Transverse colon (tissue), 4 donors: ENCODE measurements around the gene CDC42EP1. TPM values are rescaled to one million over a fixed set of nuclear protein-coding genes. Genes with fewer than 3 reads are reported as not detected.

ENCODE experiments used
- DNase-seq: peaks from one replicate; pipeline ENCODE4 v3.0.0-alpha.2; 2019
- H3K27ac ChIP-seq, 4 donors: fragments of 200-600 bp; sonication (generic); 2 replicates each; pipeline ENCODE4 v1.5.1; 2016 to 2018; ENCODE audit warnings: inconsistent platforms in 4 of 4
- H3K27me3 ChIP-seq: fragments of 200-600 bp; sonication (generic); 2 replicates; pipeline ENCODE4 v1.5.1; 2017; ENCODE audit warnings: inconsistent platforms
- H3K36me3 ChIP-seq, 4 donors: fragments of 200-600 bp; sonication (generic); 2 replicates each; pipeline ENCODE4 v1.5.1; 2017 to 2019; ENCODE audit warnings: inconsistent platforms in 4 of 4
- H3K4me1 ChIP-seq, 4 donors: fragments of 200-600 bp; sonication (generic); 2 replicates each; pipeline ENCODE4 v1.5.1; 2017 to 2020; ENCODE audit warnings: inconsistent platforms in 4 of 4
- H3K4me3 ChIP-seq, 4 donors: fragments of 200-600 bp; sonication (generic); 1 replicate in 1 of 4; 2 replicates in 3 of 4; pipeline versions ENCODE4 v1.5.1 to v1.6.1; 2017 to 2019; ENCODE audit warnings: inconsistent platforms in 4 of 4
- H3K9me3 ChIP-seq, 2 donors: fragments of 200-600 bp; sonication (generic); 2 replicates each; pipeline ENCODE4 v1.5.1; 2017 to 2019; ENCODE audit warnings: inconsistent platforms in 2 of 2
- CTCF ChIP-seq, 5 experiments: fragments of 200-600 bp in 3 of 5; fragments of 450-650 bp in 2 of 5; sonication (generic) in 3 of 5; IDR thresholded peaks; 1 replicate in 2 of 5; 2 replicates in 3 of 5; pipeline ENCODE4 v1.5.1; 2016 to 2017; ENCODE audit warnings: antibody characterized with exemption in 5 of 5, inconsistent platforms in 3 of 5, mild to moderate bottlenecking in 2 of 5, moderate library complexity in 1 of 5
- EP300 ChIP-seq: sonication (generic); formaldehyde crosslinking; IDR thresholded peaks from one replicate; pipeline ENCODE4 v1.6.1; 2017; ENCODE audit warnings: antibody characterized with exemption, low read depth
- POLR2A ChIP-seq: fragments of 450-650 bp; IDR thresholded peaks from one replicate; pipeline ENCODE4 v1.6.1; 2016; ENCODE audit warnings: antibody characterized with exemption, mild to moderate bottlenecking, moderate library complexity
- POLR2AphosphoS5 ChIP-seq, 3 donors: sonication (generic); formaldehyde crosslinking; IDR thresholded peaks; one replicate each; pipeline ENCODE4 v1.6.1; 2016; ENCODE audit warnings: antibody characterized with exemption in 3 of 3
- WGBS, 2 donors: methylation state at CpG; one replicate each; pipeline ENCODE4 v1.1.5; 2018; ENCODE audit warnings: low coverage in 1 of 2; 5-methylcytosine and 5-hydroxymethylcytosine counted together
- in situ Hi-C, 4 donors: fragments of 200-750 bp; cut with MboI; loops; one replicate each; pipeline versions ENCODE4 v1.15.0 to v1.15.1; 2017; ENCODE audit warnings: low sequenced_read_pairs in 3 of 4, low pct_ligation_motif_present in 1 of 4, low pct_unique_long_range_greater_than_20kb in 1 of 4
- intact Hi-C: fragments of 100-400 bp; cut with DNase I; formaldehyde crosslinking; loops from one replicate; pipeline ENCODE4 v1.15.1; 2023; ENCODE audit warnings: low total_unique reads
- total RNA-seq, 4 donors: library from RNA; depleted of rRNA; stranded (reverse); fragments of >200 nt; gene quantifications; one replicate each; pipeline ENCODE4 v1.1.0, GENCODE V29; 2016

Gene CDC42EP1
- total RNA-seq, 4 donors from 2014 or later = 27.3 to 52.9 (median 28.9) TPM

- no peak for TF ChIP-seq CTCF (IDR thresholded peaks at IDR 0.05)
- no peak for TF ChIP-seq POLR2AphosphoS5 (IDR thresholded peaks at IDR 0.05)
- TF ChIP-seq POLR2A = no peak
- TF ChIP-seq EP300 = no peak
- Histone ChIP-seq H3K27me3 (no peaks in the 10 kb centered on the region), H3K36me3 (no peaks in the 10 kb centered on the region), H3K4me3 (no peak overlapping the region), H3K27ac (peak overlapping the region in 3 of 4 donors; percentile 30 to 48 (median 40)), H3K4me1 (peaks cover 0 to 25% (median 16%) of the 10 kb centered on the region in 4 donors), H3K9me3 (no peaks in the 10 kb centered on the region)
- 79 to 89% methylated on average over 7 to 12 of the region's 12 CpGs for WGBS, 2 donors
- no peak for DNase-seq
- in situ Hi-C loops = no loop called here
- intact Hi-C loops = no loop called here
These were observed 31.6 kb downstream of the CDC42EP1 start for GRCh38 chr22:37591823-37592404.

- in situ Hi-C loops = no loop called here
These were observed 34.0 kb downstream of the CDC42EP1 start for GRCh38 chr22:37594237-37594636.

GRCh38 chr22:37599153-37599552, 38.9 kb downstream of the CDC42EP1 start:
- H3K27me3 ChIP-seq = no peaks in the 10 kb centered on the region
- no peak overlapping the region for H3K4me3 ChIP-seq
- DNase-seq = peak; percentile 78
- peaks cover 0 to 26% (median 8%) of the 10 kb centered on the region in 4 donors for H3K4me1 ChIP-seq
- H3K27ac ChIP-seq = peak overlapping the region; percentile 61 to 78 (median 72)
- in situ Hi-C loops (no loop called here), intact Hi-C loops (loop anchor here (5.0 kb wide), 1 partner anchor 67 kb away; no protein-coding TSS in a partner anchor)
- H3K36me3 ChIP-seq = no peaks in the 10 kb centered on the region
- no peaks in the 10 kb centered on the region for H3K9me3 ChIP-seq
- peak in 2 of 3 donors; percentile 49 to 54 for TF ChIP-seq POLR2AphosphoS5 (IDR thresholded peaks at IDR 0.05)
- no peak for TF ChIP-seq EP300
- TF ChIP-seq POLR2A = no peak
- 43 to 50% methylated on average over 1 to 4 of the region's 4 CpGs for WGBS, 2 donors

More at GRCh38 chr22:37594237-37594636, 34.0 kb downstream of the CDC42EP1 start:
- no peaks in the 10 kb centered on the region for H3K9me3 ChIP-seq
- H3K36me3 ChIP-seq = no peaks in the 10 kb centered on the region
- H3K27me3 ChIP-seq = no peaks in the 10 kb centered on the region
- H3K27ac ChIP-seq = no peak overlapping the region
- H3K4me1 ChIP-seq = peaks cover 0 to 22% (median 7%) of the 10 kb centered on the region in 4 donors
- TF ChIP-seq POLR2AphosphoS5 (IDR thresholded peaks at IDR 0.05) (no peak), POLR2A (no peak), EP300 (no peak), CTCF (IDR thresholded peaks at IDR 0.05) (no peak)
- 84% methylated on average over 5 of the region's 5 CpGs; no CpG with 5 or more reads in 1 of the 2 donors for WGBS, 2 donors
- DNase-seq = no peak
- intact Hi-C loops = no loop called here
- H3K4me3 ChIP-seq = no peak overlapping the region

GRCh38 chr22:37601203-37601539, 40.9 kb downstream of the CDC42EP1 start:
- no peaks in the 10 kb centered on the region for H3K36me3 ChIP-seq
- H3K4me3 ChIP-seq = peak overlapping the region in 1 of 4 donors; percentile 1
- H3K4me1 ChIP-seq = peaks cover 0 to 26% (median 9%) of the 10 kb centered on the region in 4 donors
- WGBS, 2 donors = 24% methylated on average over 4 of the region's 4 CpGs
- in situ Hi-C loops (no loop called here), intact Hi-C loops (no loop called here)
- H3K9me3 ChIP-seq = no peaks in the 10 kb centered on the region
- DNase-seq = no peak
- H3K27ac ChIP-seq = peak overlapping the region; percentile 58 to 76 (median 68)
- TF ChIP-seq CTCF (IDR thresholded peaks at IDR 0.05) (no peak), POLR2A (no peak), EP300 (no peak), POLR2AphosphoS5 (IDR thresholded peaks at IDR 0.05) (no peak)
- no peaks in the 10 kb centered on the region for H3K27me3 ChIP-seq
